HCT116 (cell line): ENCODE measurements around the gene MRPS17. TPM values are rescaled to one million over a fixed set of nuclear protein-coding genes. Genes with fewer than 3 reads are reported as not detected.
A peak's percentile ranks its signal among the peaks of the same experiment; 100 is the strongest.

Source experiments
- ATAC-seq: fragments of 200-7000 bp; cut with Tn5 transposase; 2 replicates; pipeline ENCODE4 v1.9.1; 2020; ENCODE audit warnings: mild to moderate bottlenecking, moderate library complexity
- BruUV-seq: library from RNA; stranded (reverse); fragments of 400-500 nt; replicated peaks from 2 replicates; lab custom pipeline; 2021; lab: Mats Ljungman, UMichigan
- CTCF ChIA-PET: fragments of 300-600 bp; sonication (Branson Sonifier 250); formaldehyde crosslinking; loops from one replicate; lab custom pipeline; 2021; ENCODE audit warnings: antibody characterized with exemption; lab: Charles Lee
- POLR2A ChIA-PET: fragments of 300-600, 350-600 bp; sonication (Branson Sonifier 250); formaldehyde crosslinking; loops from one replicate; lab custom pipeline; 2021; ENCODE audit warnings: antibody characterized with exemption; lab: Charles Lee
- RAD21 ChIA-PET, 2 experiments: fragments of 300-600 bp; sonication (Branson Sonifier 250); formaldehyde crosslinking; loops; one replicate each; lab custom pipeline; 2023; ENCODE audit warnings: low total read pairs in 2 of 2; ENCODE audit not compliant: uncharacterized antibody in 2 of 2, unreplicated experiment in 2 of 2, low non-redundant PET in 1 of 2; lab: Charles Lee
- DNase-seq: peaks from one replicate; pipeline ENCODE4 v3.0.0-alpha.2; 2010; ENCODE audit warnings: low read depth, low spot score
- H2AFZ ChIP-seq: fragments of 200-600 bp; shearing (Covaris generic), sonication (generic); 2 replicates; pipeline ENCODE4 v1.6.1; 2017; ENCODE audit warnings: low read depth, mixed run types, mixed read lengths, antibody characterized with exemption, low read length; ENCODE audit not compliant: poor library complexity, severe bottlenecking
- H3K27ac ChIP-seq: 2 replicates; pipeline ENCODE4 v1.5.1; 2012; ENCODE audit warnings: low read depth, low read length
- H3K27me3 ChIP-seq: fragments of 200-600 bp; sonication (generic); 2 replicates; pipeline ENCODE4 v1.6.1; 2016; ENCODE audit warnings: mixed run types, low read length, mixed read lengths; ENCODE audit not compliant: insufficient read depth
- H3K36me3 ChIP-seq, 2 experiments: fragments of 200-500 bp in 1 of 2; fragments of 200-600 bp in 1 of 2; sonication (Bioruptor generic) in 1 of 2; sonication (generic) in 1 of 2; 2 replicates each; pipeline versions ENCODE4 v1.5.1 to v1.6.1; 2014 to 2016; ENCODE audit warnings: low read length in 2 of 2, inconsistent platforms in 1 of 2, mixed read lengths in 1 of 2, mixed run types in 1 of 2; ENCODE audit not compliant: insufficient read depth in 2 of 2, control insufficient read depth in 1 of 2
- H3K4me1 ChIP-seq, 2 experiments: fragments of 200-600 bp in 1 of 2; sonication (generic) in 1 of 2; 2 replicates each; pipeline versions ENCODE4 v1.5.1 to v1.6.1; 2012 to 2017; ENCODE audit warnings: low read length in 2 of 2, inconsistent platforms in 1 of 2, mild to moderate bottlenecking in 1 of 2, mixed read lengths in 1 of 2, mixed run types in 1 of 2, moderate library complexity in 1 of 2; ENCODE audit not compliant: insufficient read depth in 2 of 2, control insufficient read depth in 1 of 2
- H3K4me2 ChIP-seq: fragments of 200-600 bp; sonication (generic); 2 replicates; pipeline ENCODE4 v1.6.1; 2017; ENCODE audit warnings: mixed run types, low read length, mixed read lengths
- H3K4me3 ChIP-seq, 2 experiments: fragments of 200-600 bp in 1 of 2; sonication (generic) in 1 of 2; replicated peaks in 1 of 2; 2 replicates each; pipeline ENCODE4 v1.5.1; 2011 to 2016; ENCODE audit warnings: low read length in 2 of 2, control low read depth in 1 of 2, low read depth in 1 of 2, mild to moderate bottlenecking in 1 of 2, mixed read lengths in 1 of 2, mixed run types in 1 of 2
- H3K79me2 ChIP-seq: fragments of 200-600 bp; sonication (generic); 2 replicates; pipeline ENCODE4 v1.6.1; 2017; ENCODE audit warnings: mild to moderate bottlenecking, mixed run types, low read length, moderate library complexity, mixed read lengths; ENCODE audit not compliant: insufficient read depth
- H3K9ac ChIP-seq: fragments of 200-600 bp; sonication (generic); 2 replicates; pipeline ENCODE4 v1.6.1; 2016; ENCODE audit warnings: low read length, mixed read lengths
- H3K9me2 ChIP-seq: fragments of 200-600 bp; sonication (generic), shearing (Covaris generic); 2 replicates; pipeline ENCODE4 v1.6.1; 2017; ENCODE audit warnings: mixed run types, mild to moderate bottlenecking, moderate library complexity; ENCODE audit not compliant: insufficient read depth
- H3K9me3 ChIP-seq, 2 experiments: fragments of 200-500 bp in 1 of 2; fragments of 200-600 bp in 1 of 2; sonication (Bioruptor generic) in 1 of 2; sonication (generic) in 1 of 2; 2 replicates each; pipeline ENCODE4 v1.6.1; 2014 to 2017; ENCODE audit warnings: low read length in 2 of 2, mixed read lengths in 2 of 2, inconsistent platforms in 1 of 2, low read depth in 1 of 2, mild to moderate bottlenecking in 1 of 2, mixed run types in 1 of 2, moderate library complexity in 1 of 2; ENCODE audit not compliant: control insufficient read depth in 1 of 2, insufficient read depth in 1 of 2
- H4K20me1 ChIP-seq: fragments of 200-600 bp; sonication (generic), shearing (Covaris generic); 2 replicates; pipeline ENCODE4 v1.6.1; 2017; ENCODE audit warnings: mixed run types, mild to moderate bottlenecking, moderate library complexity; ENCODE audit not compliant: insufficient read depth
- CBX3 ChIP-seq: IDR thresholded peaks from 2 replicates; pipeline ENCODE4 v1.6.1; 2012; ENCODE audit warnings: low read depth
- EGR1 ChIP-seq: IDR thresholded peaks from 2 replicates; pipeline ENCODE4 v1.6.1; 2012; ENCODE audit warnings: low read depth
- JUND ChIP-seq: IDR thresholded peaks from 2 replicates; pipeline ENCODE4 v1.6.1; 2012
- RAD21 ChIP-seq: IDR thresholded peaks from 2 replicates; pipeline ENCODE4 v1.6.1; 2012; ENCODE audit warnings: low read depth, mild to moderate bottlenecking
- ZNF274 ChIP-seq: fragments of 200-500 bp; sonication (Bioruptor generic); IDR thresholded peaks from 2 replicates; pipeline ENCODE4 v1.6.1; 2014; ENCODE audit warnings: mild to moderate bottlenecking, low read depth, low read length, inconsistent platforms
- intact Hi-C: fragments of 100-400 bp; cut with micrococcal nuclease; formaldehyde crosslinking; loops from 2 replicates; pipeline ENCODE4 v1.10.0; 2022
- total RNA-seq: library from RNA; stranded (reverse); gene quantifications from one replicate; pipeline ENCODE4 v1.2.1, GENCODE V29; 2021; ENCODE audit not compliant: unreplicated experiment
- TF ChIP-seq, protein P1 (sequence below): IDR thresholded peaks from 2 replicates; pipeline ENCODE4 v1.6.1; 2011; ENCODE audit warnings: mild to moderate bottlenecking, low read length, moderate library complexity; ENCODE audit not compliant: insufficient replicate concordance; ENCODE audit errors: extremely low read depth

MRPS17 gene
- total RNA-seq, 1 experiment from 2014 or later, result 27.5 TPM

DNA sequence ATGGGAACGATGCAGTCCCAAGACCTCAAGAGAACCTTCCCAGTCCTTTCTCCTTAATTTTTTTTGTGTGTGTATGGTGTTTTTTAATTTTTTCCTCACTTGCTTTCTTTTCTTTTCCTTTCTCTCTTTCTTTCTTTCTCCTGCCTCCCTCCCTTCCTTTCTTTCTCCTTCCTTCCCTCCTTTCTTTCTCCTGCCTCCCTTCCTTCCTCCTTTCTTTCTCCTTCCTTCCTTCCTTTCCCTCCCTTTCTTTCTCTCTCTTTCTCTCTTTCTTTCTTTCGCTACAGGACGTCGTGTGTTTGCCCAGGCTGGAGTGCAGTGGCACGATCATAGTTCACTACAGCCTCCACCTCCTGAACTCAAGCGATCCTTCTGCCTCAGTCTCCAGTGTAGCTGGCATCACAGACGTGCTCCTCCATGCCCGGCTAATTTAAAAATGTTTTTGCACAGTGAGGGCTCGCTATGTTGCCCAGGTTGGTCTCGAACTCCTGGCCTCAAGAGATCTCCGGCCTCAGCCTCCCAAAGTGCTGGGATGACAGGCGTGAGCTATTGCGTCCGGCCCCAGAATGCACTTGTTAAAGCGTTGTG is 12.0 kb downstream of the MRPS17 start:
- H3K27ac ChIP-seq, result 0 out of 2 replicates have a peak overlapping the region, but pooled peaks have one; percentile 63
- H2AFZ ChIP-seq, result peak overlapping the region; percentile 74
- CTCF ChIA-PET, result interaction anchor here (0.6 to 1.7 kb wide), 2 partner anchors 223 to 322 kb away, joined by 5 to 12 read pairs; no protein-coding TSS in a partner anchor
- no peaks in the 10 kb centered on the region for H4K20me1 ChIP-seq
- POLR2A ChIA-PET, result no interaction called here
- peak overlapping the region; percentile 62 for H3K4me2 ChIP-seq
- RAD21 ChIA-PET, result no interaction called here
- peak overlapping the region; percentile 33 to 37; a peak in 3 of 4 replicates for H3K4me3 ChIP-seq
- H3K9ac ChIP-seq, result peak overlapping the region; percentile 30; the same call in 1 of the 2 replicates
- no peak for TF ChIP-seq JUND
- no peak for TF ChIP-seq ZNF274
- TF ChIP-seq EGR1, result no peak
- TF ChIP-seq CBX3, result no peak
- TF ChIP-seq RAD21, result no peak
- TF ChIP-seq, protein P1, sequence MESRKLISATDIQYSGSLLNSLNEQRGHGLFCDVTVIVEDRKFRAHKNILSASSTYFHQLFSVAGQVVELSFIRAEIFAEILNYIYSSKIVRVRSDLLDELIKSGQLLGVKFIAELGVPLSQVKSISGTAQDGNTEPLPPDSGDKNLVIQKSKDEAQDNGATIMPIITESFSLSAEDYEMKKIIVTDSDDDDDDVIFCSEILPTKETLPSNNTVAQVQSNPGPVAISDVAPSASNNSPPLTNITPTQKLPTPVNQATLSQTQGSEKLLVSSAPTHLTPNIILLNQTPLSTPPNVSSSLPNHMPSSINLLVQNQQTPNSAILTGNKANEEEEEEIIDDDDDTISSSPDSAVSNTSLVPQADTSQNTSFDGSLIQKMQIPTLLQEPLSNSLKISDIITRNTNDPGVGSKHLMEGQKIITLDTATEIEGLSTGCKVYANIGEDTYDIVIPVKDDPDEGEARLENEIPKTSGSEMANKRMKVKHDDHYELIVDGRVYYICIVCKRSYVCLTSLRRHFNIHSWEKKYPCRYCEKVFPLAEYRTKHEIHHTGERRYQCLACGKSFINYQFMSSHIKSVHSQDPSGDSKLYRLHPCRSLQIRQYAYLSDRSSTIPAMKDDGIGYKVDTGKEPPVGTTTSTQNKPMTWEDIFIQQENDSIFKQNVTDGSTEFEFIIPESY, result no peak
- H3K27me3 ChIP-seq, result no peaks in the 10 kb centered on the region
- H3K9me2 ChIP-seq, result no peaks in the 10 kb centered on the region
- BruUV-seq, result no TSS peak
- intact Hi-C loops, result loop anchor here (2.0 to 10.0 kb wide), 3 partner anchors 219 to 681 kb away; no protein-coding TSS in a partner anchor
- no peak for DNase-seq
- H3K4me1 ChIP-seq, result peaks cover 9 to 18% of the 10 kb centered on the region in 2 experiments
- peaks cover 32% of the 10 kb centered on the region for H3K79me2 ChIP-seq
- ATAC-seq, result no peak
- H3K36me3 ChIP-seq, result no peaks in the 10 kb centered on the region
- no peaks in the 10 kb centered on the region for H3K9me3 ChIP-seq
